ENCODE measurements around the gene CAPN8. TPM values are rescaled to one million over a fixed set of nuclear protein-coding genes. Genes with fewer than 3 reads are reported as not detected.

The CAPN8 gene
- total RNA-seq, 1 experiment from 2014 or later, result 0.54 TPM

- CTCF ChIA-PET, result no interaction called here
- no peaks in the 10 kb centered on the region for H3K36me3 ChIP-seq (ENCODE audit: control insufficient read depth in 1 of 2, insufficient read depth in 2 of 2, low read length in 2 of 2)
- H3K4me3 ChIP-seq (replicated peaks in 1 of 2; ENCODE audit: low read depth in 1 of 2, low read length in 2 of 2), result no peak overlapping the region
- no peak for ATAC-seq
- no peak overlapping the region for H2AFZ ChIP-seq (ENCODE audit: low read depth, low read length, poor library complexity, severe bottlenecking)
- POLR2A ChIA-PET, result no interaction called here
- BruUV-seq (replicated peaks), result no TSS peak
- intact Hi-C loops (cut with micrococcal nuclease), result no loop called here
- RAD21 ChIA-PET (ENCODE audit: low non-redundant PET in 1 of 2, low total read pairs in 2 of 2, uncharacterized antibody in 2 of 2, unreplicated experiment in 2 of 2), result no interaction called here
- TF ChIP-seq POLR2A (IDR thresholded peaks at IDR 0.05; ENCODE audit: borderline replicate concordance, extremely low read depth, insufficient read depth, insufficient read length) (no peak), ZFX (IDR thresholded peaks at IDR 0.05) (no peak), ELF1 (IDR thresholded peaks at IDR 0.05; ENCODE audit: borderline replicate concordance, low read depth) (no peak), YY1 (IDR thresholded peaks at IDR 0.05; ENCODE audit: extremely low read depth, insufficient replicate concordance, low read depth, low read length) (no peak), EGR1 (IDR thresholded peaks at IDR 0.05; ENCODE audit: low read depth) (no peak), ZNF274 (IDR thresholded peaks at IDR 0.05; ENCODE audit: low read depth, low read length) (no peak), JUND (IDR thresholded peaks at IDR 0.05) (no peak), CEBPB (IDR thresholded peaks at IDR 0.05; ENCODE audit: low read depth) (no peak), RAD21 (IDR thresholded peaks at IDR 0.05; ENCODE audit: low read depth) (no peak), TCF7L2 (IDR thresholded peaks at IDR 0.05; ENCODE audit: borderline replicate concordance, extremely low read depth, insufficient read depth, insufficient read length) (no peak), EZH2phosphoT487 (IDR thresholded peaks at IDR 0.05; ENCODE audit: borderline replicate concordance) (no peak), POLR2AphosphoS5 (IDR thresholded peaks at IDR 0.05; ENCODE audit: low read depth, low read length) (no peak), ATF3 (IDR thresholded peaks at IDR 0.05) (no peak), SRF (IDR thresholded peaks at IDR 0.05; ENCODE audit: low read depth) (no peak), EZH2 (IDR thresholded peaks at IDR 0.05) (no peak), REST (IDR thresholded peaks at IDR 0.05; ENCODE audit: low read depth) (no peak), ZBTB33 (IDR thresholded peaks at IDR 0.05; ENCODE audit: extremely low read depth, insufficient replicate concordance, low read length) (no peak), MAX (IDR thresholded peaks at IDR 0.05) (no peak), SIN3A (IDR thresholded peaks at IDR 0.05; ENCODE audit: low read depth) (no peak), CBX3 (IDR thresholded peaks at IDR 0.05; ENCODE audit: low read depth) (no peak)
- H3K9me3 ChIP-seq (ENCODE audit: control insufficient read depth in 1 of 2, insufficient read depth in 1 of 2, low read depth in 1 of 2, low read length in 2 of 2), result no peaks in the 10 kb centered on the region
- DNase-seq (ENCODE audit: low read depth, low spot score), result no peak
- no peaks in the 10 kb centered on the region for H3K9me2 ChIP-seq (ENCODE audit: insufficient read depth)
- no peak overlapping the region for H3K9ac ChIP-seq (ENCODE audit: low read length)
- H3K4me1 ChIP-seq (ENCODE audit: control insufficient read depth in 1 of 2, insufficient read depth in 2 of 2, low read length in 2 of 2), result no peaks in the 10 kb centered on the region
- no peaks in the 10 kb centered on the region for H4K20me1 ChIP-seq (ENCODE audit: insufficient read depth)
- no peaks in the 10 kb centered on the region for H3K79me2 ChIP-seq (ENCODE audit: insufficient read depth, low read length)
- 0 out of 2 replicates have a peak, but pooled peaks cover 16% of the 10 kb centered on the region for H3K27me3 ChIP-seq (ENCODE audit: insufficient read depth, low read length)
- no peak overlapping the region for H3K4me2 ChIP-seq (ENCODE audit: low read length)
- no peak overlapping the region for H3K27ac ChIP-seq (ENCODE audit: low read depth, low read length)
These were observed 149.6 kb downstream of the CAPN8 start for GRCh38 chr1:223515926-223516325.
